Middle frontal gyrus (tissue), 1 donor: ENCODE measurements around the gene TMSB4X.
"Not testable (repeated sequence)": the region's sequence is repeated elsewhere in the genome, so short reads cannot be mapped to it uniquely, and the experiment has no call there.

Experiments used
- DNase-seq: peaks from one replicate; pipeline ENCODE4 v3.0.0-alpha.2; 2015; ENCODE audit warnings: low spot score; ENCODE audit errors: extremely low spot score

The TMSB4X gene

DNA sequence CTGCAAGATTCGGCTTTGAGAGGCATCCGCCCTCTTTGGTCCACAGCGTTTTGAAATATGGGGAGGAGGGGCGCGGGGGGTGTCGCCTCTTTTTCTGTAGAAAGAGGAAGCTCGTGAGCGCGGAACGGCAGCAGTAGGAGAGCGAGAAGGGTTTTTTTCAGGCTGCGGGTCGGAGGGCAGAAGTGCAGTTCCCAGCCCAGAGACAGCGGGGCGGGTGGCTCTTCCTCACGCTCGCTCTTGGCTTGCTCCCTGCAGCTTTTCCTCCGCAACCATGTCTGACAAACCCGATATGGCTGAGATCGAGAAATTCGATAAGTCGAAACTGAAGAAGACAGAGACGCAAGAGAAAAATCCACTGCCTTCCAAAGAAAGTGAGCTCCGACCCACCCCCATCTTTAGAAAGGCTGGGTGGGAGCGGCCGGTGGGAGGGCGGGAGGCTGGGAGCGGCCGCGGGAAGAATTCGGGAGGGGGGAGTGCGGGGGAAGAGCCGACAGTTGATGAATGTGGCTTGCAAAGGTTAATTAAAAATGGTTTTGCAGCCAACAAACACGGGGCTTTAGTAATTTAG lies 1.2 kb downstream of the TMSB4X start:
- no peak for DNase-seq

DNA sequence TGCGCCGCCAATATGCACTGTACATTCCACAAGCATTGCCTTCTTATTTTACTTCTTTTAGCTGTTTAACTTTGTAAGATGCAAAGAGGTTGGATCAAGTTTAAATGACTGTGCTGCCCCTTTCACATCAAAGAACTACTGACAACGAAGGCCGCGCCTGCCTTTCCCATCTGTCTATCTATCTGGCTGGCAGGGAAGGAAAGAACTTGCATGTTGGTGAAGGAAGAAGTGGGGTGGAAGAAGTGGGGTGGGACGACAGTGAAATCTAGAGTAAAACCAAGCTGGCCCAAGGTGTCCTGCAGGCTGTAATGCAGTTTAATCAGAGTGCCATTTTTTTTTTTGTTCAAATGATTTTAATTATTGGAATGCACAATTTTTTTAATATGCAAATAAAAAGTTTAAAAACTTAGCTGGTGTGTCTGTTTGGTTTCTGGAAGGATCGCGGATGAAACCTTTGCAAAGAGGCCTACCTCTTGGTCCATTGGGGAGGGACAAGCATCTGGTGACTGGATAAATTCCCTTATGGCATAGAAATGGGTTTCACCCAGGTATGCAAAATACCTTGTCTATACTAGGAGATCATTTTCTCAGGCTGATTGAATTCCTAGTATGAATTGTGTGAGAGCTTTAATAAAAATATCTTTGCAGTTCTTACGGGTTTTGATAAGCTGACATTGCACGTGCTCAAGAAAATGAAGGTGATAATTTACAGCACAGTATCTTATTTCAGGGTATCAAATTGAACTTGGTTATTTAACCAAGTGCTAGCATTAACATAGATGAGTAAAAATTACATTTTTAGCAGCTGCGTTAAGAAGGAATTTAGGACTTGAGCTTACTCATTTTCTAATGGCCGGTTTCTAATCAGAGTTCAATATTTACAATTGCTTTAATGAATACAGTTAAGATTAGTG lies 2.2 kb downstream of the TMSB4X start:
- not testable (repeated sequence) for DNase-seq

DNA sequence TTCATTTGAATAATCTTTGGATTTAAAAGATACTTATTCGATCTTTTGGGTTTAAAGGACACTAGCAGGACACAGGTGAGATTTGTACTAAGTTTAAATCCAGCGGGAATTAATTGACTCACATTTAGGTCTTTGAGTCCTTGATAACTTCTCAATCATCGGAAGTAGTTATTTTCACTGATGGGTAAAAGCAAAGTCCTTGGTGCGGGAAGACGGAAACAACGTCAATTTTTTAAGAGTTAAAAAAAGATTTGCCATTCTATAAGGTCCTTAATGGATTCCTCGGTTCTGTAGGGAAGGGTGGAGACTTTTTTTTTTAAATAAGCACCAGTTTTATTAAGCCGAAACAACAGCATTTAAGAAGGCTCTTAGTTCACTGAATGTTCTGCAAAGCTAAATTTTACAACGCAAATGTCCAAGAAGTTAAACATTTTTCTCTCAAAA lies 2.9 kb downstream of the TMSB4X start:
- no peak for DNase-seq

DNA sequence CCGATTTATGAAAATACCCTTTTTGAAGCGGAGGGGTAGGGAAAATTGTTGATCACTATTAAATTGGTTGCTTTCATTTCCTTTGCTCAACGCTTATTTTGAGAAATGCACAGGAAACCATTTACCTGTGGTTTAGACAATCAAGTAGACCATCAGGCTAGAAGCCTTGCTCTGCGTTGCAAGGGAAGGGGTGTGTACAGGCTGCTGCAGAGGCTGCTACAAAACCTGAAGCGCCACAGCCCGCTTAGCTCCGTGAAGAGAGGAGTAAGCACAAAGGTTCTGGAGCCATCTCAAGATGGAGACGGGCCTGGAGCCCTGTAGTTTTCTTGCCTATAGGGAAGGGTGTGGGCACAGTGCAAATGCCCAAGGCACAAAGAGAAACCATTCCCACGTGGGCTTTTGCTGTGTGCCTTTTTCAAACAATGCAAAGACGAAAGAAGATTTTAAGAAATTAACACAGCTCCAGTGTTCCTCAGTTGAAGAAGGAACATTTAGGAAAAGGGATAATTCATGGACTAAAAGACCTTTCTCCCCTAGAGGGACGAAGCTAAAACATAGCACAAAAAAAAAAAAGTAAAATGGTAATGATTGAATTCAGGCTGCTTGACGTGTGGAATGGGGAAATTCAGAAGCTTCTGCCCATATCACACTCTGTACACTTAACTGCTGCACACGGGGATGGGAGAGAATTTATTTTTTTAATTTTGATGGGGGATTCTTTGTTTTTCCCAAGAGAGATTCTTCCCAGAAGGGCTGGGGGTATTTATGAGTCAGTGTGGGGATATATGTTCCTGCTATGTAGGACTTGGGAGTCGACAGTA lies 3.5 kb downstream of the TMSB4X start:
- no peak for DNase-seq

DNA sequence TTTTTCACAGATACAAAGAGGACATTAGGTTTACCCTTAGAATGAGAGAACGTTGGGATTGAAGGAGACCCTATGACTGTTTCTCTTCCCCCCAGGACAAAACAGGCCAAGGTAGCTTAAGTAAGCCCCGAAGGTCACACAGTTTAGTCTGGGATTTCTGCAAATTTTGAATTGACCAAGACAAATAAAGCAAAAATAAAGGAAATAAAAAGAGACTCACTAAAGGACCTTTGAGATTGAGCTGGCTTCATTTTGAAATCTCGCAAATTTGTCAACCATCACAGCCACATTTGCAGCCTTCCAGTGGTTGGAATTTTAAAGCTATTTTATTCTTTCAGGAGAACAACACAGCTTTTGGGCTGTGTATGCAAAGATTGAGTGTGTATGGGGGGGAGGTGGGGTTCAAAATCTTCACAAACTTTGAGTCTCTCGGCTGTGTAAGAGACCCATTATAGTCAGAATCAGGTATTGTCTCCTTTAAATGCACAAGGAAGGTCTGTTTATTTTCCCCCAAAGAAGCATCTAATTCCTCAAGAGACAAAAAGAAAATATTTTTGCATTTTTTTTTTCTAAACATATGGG lies 4.2 kb downstream of the TMSB4X start:
- no peak for DNase-seq

DNA sequence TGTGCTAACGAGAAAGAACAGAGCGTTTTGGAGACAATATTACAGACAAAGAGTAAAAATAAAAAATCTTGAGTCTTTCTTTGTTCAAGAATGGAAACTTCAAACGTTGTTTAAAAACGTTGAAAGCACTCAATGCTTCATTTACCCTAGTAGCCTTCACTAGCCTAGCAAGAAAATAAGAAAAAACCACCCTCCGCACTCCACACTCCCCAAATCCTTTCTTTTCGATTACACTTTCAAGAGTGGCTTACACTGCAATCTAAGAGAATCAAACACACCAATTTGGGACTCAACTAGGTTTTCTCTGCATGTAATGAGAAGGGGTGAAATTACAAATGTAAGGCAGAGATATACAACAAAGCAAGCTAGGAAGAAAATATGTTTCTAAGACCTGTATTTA lies 4.7 kb downstream of the TMSB4X start:
- DNase-seq = no peak

DNA sequence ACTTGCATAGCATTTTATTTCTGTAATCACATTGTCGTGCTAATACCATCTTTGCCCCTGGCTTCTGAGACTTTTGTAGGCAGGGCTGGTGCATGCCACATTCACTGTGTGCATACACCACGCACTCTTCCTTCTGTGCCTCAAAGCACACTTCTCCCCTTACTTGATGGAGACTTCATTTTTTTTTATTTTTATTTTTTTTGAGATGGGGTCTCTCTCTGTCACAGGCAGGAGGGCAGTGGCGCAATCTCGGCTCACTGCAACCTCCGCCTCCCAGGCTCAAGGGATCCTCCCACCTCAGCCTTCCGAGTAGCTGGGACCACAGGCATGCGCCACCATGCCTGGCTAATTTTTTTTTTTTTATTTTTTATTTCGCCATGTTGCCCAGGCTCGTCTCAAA lies 5.1 kb downstream of the TMSB4X start:
- not testable (repeated sequence) for DNase-seq

DNA sequence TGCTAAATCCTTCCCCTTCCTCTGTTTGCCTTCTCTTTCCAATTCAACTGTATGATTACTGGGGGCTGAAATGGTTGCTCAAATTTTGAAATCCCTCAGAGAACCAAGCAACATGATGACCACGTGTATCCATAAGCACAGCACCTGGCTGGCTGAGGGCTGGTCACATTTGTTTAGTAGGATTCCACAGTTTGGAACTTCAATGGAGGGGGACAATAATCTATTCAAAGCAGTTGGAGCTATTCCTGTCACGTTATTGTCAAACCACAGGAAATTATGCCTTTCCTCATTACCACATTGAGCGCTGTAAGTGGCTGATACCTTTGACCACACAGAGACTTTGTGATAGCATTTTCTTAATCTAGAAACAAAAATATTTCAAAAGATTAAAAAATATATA lies 7.0 kb downstream of the TMSB4X start:
- DNase-seq = no peak

DNA sequence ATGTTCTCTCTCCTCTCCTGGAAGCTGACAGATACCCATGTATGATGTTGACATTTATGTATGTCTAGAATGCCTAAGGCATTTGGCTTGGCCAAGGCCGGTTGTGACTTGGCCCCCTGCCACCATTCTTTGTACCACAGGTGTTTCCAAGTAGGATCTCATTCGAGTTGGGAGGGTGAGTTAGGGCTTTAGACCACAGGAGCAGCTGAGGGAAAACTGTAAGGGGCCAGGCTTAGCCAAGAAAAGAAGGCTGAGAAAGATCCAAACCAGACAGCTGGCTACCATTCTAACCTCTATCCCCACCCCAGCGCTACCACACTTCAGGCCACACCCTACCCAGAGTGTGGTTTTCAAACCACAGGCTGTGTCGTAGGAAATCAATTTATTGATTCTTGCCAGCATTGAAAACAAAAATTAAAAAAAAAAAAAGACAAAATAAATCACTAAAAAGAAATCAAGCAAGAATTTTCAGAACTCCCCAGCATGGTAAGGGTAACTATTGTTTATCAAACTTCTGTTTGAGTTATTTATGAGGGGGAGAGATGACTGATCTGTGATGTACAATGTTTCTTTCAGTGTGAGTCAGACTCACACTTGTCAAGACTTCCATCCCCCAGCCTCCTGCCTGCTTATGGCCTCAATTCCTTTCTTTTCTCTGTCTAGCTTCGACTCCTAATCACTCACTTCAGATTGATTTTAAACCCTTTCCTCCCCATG lies 9.9 kb downstream of the TMSB4X start:
- DNase-seq = no peak

DNA sequence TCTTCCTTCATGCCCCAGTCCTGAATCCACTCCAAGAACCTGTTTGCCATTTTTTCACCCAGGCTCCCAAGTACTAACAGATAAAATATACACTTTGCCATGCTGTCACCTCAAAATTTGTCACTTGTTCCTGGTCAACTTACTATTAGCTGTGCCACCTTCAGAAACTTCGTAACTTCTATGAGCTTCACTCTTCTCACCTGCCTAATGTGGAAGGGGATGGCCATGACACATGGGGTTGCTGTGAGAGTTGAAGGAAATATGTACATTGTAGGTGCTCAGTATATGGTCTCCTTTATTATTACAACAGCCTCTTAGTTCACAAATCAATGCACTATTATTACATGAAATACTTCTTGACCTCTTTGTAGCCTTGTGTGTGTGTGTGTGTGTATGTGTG lies 10.4 kb downstream of the TMSB4X start:
- DNase-seq = no peak

DNA sequence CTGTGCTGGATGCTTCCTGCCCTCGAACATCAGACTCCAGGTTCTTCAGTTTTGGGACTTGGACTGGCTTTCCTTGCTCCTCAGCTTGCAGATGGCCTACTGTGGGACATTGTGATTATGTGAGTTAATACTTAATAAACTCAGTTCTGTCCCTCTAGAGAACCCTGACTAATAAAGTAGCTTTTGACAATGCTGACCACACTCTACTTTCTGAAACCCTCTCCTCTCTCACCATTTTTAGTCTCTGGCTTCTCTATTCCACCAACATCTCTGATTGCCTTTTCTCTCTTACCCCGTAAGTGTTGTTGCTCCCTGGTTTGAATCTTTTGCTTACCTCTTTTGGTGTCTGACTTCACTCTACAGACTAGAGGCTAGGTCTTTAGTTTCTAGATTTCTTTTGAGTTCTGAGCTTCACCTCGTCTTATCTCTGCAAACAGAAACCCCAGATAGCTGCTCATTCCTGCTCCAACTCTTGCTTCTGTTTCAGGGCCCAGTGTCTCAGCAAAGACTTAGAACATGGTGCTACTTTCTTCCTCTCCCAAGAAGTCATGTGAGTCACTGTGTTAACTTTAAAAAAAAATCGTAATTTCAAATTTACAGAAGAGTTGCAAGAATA lies 11.4 kb downstream of the TMSB4X start:
- no peak for DNase-seq

DNA sequence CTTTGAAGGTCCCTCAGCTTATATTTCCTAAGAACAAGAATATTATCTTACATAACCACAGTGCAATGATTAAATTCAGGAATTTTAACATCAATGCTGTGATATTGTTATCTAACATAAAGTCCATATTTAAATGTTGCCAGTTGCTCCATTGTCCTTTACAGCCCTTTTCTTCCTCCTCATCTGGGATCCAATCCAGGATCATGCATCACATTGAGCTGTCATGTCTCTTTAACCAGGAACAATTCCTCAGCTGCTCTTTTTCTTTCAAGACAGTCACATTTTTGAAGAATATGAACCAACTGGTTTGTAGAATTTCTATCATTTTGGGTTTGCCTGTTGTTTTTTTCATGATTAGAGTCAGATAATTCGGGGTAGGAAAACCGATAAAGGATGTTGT lies 12.0 kb downstream of the TMSB4X start:
- DNase-seq = no peak

DNA sequence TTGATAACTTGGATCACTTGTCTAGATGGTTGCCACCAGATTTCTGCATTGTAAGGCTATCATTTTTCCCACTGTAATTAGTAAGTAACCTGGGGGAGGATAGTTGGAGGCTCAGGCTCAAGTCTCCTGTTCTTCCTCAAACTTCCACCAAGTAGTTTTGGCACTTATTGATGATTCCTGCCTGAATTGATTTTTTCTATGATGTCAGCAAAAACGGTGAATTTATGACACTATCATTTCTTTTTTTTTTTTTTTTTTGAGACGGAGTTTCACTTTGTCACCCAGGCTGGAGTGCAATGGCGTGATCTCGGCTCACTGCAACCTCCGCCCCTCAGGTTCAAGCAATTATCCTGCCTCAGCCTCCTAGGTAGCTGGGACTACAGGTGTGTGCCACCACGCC lies 12.4 kb downstream of the TMSB4X start:
- DNase-seq = no peak

DNA sequence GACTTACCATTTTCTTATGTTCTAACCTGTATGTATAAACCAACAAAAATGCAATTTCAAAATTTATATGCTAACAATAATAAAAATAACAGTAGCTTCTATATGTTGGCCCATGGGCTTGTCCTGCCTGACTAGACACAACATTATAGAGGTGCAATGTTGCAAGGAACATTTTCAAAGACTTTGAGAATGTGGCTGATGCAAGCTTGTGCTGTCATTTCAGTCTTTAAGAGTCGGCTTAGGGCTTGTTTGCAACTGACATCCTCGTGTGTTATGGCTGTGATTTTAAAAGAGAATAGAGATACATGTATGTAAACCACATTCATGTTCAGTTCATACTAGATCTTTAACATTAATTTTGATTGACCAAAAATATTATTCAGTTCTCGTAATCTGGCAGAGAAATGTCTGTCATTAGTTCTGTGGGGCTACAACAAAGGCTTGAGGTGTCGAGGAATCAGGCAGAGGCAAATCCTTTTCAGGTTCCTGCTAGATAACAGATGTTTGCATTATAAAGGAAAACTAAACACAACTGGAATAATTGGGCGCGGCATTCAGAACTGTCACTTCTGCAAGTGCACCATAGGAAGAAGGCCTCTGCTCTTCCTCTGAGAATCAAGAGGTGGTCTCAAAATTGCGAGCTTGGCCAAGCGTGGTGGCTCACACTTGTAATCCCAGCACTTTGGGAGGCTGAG lies 13.1 kb downstream of the TMSB4X start:
- no peak for DNase-seq

DNA sequence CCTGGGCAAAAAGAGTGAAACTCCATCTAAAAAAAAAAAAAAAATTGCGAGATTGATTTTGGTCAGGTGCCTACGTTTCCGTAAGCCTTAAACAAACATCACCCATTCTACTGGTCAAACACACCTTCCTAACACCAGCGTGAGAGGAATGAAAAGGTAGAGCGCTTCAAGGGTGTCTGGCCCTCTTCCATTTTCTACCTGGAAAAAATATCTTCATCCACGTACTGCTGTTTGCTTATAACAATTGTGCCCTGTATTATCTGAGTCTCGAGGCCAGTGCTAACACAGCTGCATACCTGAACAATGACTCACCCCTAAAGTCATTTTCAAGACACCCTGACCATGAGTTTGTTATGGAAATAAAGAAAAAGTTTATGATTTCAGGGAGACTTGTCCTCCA lies 13.9 kb downstream of the TMSB4X start:
- DNase-seq = no peak

DNA sequence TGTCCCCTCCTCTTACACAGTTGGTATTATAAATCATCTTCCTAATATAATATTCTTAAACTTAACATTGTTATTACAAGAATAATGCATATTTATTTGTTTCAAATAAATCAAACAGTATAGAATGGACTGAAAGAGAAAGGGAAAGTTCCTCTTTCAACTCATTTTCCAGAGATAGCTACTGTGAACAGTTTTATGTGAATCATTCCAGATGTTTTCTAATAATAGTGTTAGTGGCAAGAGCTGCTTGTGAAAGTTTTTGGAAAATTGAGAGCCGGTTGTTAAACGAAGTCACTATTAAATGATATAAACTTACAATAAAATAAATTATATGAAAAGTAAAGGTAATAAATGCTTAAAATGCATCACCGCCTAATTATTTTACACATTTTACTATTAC lies 14.6 kb downstream of the TMSB4X start:
- no peak for DNase-seq

DNA sequence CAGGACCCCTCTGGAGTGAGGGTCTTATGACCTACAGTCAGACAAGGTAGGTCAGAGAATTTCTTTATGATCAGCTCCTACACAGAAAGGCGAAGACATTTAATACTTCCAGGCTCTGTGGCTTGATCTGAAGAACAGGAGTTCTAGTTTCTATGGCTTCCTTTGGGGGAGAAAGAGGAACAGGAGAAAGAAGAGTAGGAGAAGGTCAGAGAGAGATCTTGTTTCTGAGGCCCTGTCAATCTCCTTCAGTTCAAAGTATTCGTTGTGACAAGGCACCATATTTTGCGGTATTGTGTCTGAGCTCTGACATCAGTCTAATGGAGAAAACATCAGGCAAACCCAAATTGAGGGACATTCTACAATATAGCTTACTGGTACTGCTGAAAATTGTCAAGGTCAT lies 16.7 kb downstream of the TMSB4X start:
- DNase-seq = no peak

DNA sequence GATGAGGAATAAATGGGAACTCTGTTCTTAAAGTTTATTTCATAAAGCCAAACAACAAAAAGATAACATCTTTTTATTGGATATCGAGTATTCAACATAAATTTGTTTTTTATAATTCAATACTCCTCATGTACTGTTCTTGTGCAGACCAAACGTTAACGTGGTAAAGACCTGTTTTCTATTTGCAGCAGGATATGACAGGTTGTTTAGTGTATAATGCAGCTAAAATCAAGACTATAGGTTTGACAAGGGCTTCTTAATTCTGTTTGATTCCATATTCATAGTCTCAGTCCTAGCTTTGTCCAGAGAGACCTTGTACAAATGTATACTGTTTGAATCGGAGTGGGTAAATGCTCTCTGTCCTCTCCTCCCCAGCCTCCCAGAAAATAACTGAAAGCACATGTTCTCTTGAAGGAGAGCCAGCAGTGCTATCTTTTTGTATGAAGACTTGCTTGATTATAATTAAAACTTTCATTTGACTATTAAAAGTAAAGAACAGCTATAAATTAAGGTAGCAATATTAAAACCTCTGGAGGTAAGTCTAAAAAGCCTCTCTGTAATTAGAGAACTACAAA lies 17.7 kb downstream of the TMSB4X start:
- no peak for DNase-seq

DNA sequence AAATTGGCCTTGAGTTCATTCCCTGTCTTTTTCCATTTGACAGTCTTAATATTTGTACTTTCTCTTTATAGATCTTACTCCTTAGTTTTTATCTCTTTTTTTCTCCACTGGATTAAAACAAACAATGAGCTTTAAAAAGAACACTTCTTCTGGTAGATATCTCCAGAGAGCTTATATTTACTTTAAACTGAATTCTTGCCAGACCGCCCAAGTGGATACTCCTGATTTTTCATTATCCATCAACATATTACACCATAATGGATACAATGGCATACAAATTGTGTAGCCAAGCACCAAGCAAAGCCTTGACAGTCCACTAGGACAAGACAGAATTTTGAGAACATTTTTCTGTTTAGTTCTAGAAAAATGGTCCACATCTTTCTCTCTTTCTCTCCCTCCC lies 18.9 kb downstream of the TMSB4X start:
- no peak for DNase-seq

DNA sequence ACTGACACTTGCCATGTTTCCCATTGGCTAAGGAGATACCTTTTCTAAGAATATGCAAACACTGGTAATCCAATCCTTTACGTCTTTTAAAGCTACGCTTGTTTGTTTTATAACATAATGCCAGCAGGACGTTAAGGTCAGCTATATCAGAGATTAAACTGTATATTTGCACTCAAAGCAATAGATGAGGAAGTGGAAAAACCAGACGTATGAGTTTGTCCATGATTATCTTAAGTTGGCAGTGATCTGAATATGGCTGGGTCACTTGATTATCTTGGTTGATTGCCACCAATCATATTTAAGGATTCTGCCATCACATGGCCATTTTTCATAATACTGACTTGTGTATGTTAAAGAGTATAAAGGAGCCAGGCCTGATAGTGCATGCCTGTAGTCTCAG lies 19.4 kb downstream of the TMSB4X start:
- DNase-seq = no peak
